K562 (cell line): Measurements from ENCODE around the gene MAU2. TPM values are rescaled to one million over a fixed set of nuclear protein-coding genes. Genes with fewer than 3 reads are reported as not detected.

Experiments
- ATF7 ChIP-seq: fragments of 450-650 bp; IDR thresholded peaks from 2 replicates; pipeline ENCODE4 v1.7.1; 2014; ENCODE audit warnings: mild to moderate bottlenecking, moderate library complexity
- EP400 ChIP-seq: fragments of 450-650 bp; IDR thresholded peaks from 2 replicates; pipeline ENCODE4 v1.6.1; 2017; ENCODE audit warnings: antibody characterized with exemption, mild to moderate bottlenecking, moderate library complexity
- KLF10 ChIP-seq: fragments of 250-450 bp; sonication (Bioruptor Pico); IDR thresholded peaks from 2 replicates; pipeline ENCODE4 v1.6.1; 2021; ENCODE audit warnings: matching md5 sums
- PCBP1 ChIP-seq: fragments of 200-400 bp; formaldehyde crosslinking; IDR thresholded peaks from 2 replicates; pipeline ENCODE4 v1.6.1; 2018; ENCODE audit warnings: mild to moderate bottlenecking, low read depth, low read length; ENCODE audit not compliant: poor library complexity, severe bottlenecking
- RBM14 ChIP-seq: fragments of 200-400 bp; formaldehyde crosslinking; IDR thresholded peaks from 2 replicates; pipeline ENCODE4 v1.6.1; 2018; ENCODE audit warnings: low read depth, mild to moderate bottlenecking, low read length, moderate library complexity, borderline replicate concordance; ENCODE audit not compliant: insufficient read depth
- polyA plus RNA-seq, 8 experiments: library from polyadenylated mRNA; depleted of rRNA in 4 of 8; stranded (reverse) in 5 of 8; unstranded in 3 of 8; fragments of >200 nt; fragmentation: Nextera tagmentation in 2 of 8; fragmentation: Illumina TruSeq in 1 of 8; extraction: Ambion mirVana in 2 of 8; extraction: Trizol in 1 of 8; gene quantifications; 2 replicates each; pipeline versions ENCODE4 v1.2.1 to v1.2.3, GENCODE V29; 2011 to 2014; ENCODE audit warnings: inconsistent platforms in 1 of 8, missing spikeins in 1 of 8
- total RNA-seq, 7 experiments: library from RNA; depleted of rRNA in 6 of 7; stranded (reverse); fragments of >200 nt in 6 of 7; fragmentation: Illumina TruSeq in 2 of 7; extraction: Trizol in 2 of 7; gene quantifications; 2 replicates each; pipeline versions ENCODE4 v1.2.1 to v1.2.3, GENCODE V29; 2011 to 2021; ENCODE audit warnings: low replicate concordance in 1 of 7
- TF ChIP-seq, protein P1 (sequence below), 2 experiments: IDR thresholded peaks in 1 of 2; conservative IDR thresholded peaks in 1 of 2; 2 replicates each; pipeline ENCODE4 v1.6.1; 2016; ENCODE audit warnings: low read depth in 2 of 2, mild to moderate bottlenecking in 1 of 2, missing compliant biosample characterization in 1 of 2, missing genetic modification characterization in 1 of 2, moderate library complexity in 1 of 2
- TF ChIP-seq, protein P2 (sequence below): fragments of 250-450 bp; sonication (Bioruptor Pico); IDR thresholded peaks from 2 replicates; pipeline ENCODE4 v1.8.0; 2021; ENCODE audit warnings: moderate library complexity, mild to moderate bottlenecking, inconsistent platforms
- TF ChIP-seq, protein P3 (sequence below): fragments of 450-650 bp; formaldehyde crosslinking; IDR thresholded peaks from 2 replicates; pipeline ENCODE4 v1.4.0; 2020; ENCODE audit warnings: mild to moderate bottlenecking, moderate library complexity
- TF ChIP-seq, protein P4 (sequence below): fragments of 450-650 bp; formaldehyde crosslinking; IDR thresholded peaks from 2 replicates; pipeline ENCODE4 v1.4.0; 2020; ENCODE audit warnings: mild to moderate bottlenecking
- TF ChIP-seq, protein P5 (sequence below): sonication (generic); formaldehyde crosslinking; IDR thresholded peaks from 2 replicates; pipeline ENCODE4 v1.8.1; 2023; ENCODE audit warnings: missing genetic modification reagents, mild to moderate bottlenecking, borderline replicate concordance

The MAU2 gene
- total and polyA plus RNA-seq, 9 of the 15 experiments (the other 6 are each of a cell fraction or from before 2014, with no cell fraction given) = 1.2 to 48.1 (median 19.4) TPM

DNA sequence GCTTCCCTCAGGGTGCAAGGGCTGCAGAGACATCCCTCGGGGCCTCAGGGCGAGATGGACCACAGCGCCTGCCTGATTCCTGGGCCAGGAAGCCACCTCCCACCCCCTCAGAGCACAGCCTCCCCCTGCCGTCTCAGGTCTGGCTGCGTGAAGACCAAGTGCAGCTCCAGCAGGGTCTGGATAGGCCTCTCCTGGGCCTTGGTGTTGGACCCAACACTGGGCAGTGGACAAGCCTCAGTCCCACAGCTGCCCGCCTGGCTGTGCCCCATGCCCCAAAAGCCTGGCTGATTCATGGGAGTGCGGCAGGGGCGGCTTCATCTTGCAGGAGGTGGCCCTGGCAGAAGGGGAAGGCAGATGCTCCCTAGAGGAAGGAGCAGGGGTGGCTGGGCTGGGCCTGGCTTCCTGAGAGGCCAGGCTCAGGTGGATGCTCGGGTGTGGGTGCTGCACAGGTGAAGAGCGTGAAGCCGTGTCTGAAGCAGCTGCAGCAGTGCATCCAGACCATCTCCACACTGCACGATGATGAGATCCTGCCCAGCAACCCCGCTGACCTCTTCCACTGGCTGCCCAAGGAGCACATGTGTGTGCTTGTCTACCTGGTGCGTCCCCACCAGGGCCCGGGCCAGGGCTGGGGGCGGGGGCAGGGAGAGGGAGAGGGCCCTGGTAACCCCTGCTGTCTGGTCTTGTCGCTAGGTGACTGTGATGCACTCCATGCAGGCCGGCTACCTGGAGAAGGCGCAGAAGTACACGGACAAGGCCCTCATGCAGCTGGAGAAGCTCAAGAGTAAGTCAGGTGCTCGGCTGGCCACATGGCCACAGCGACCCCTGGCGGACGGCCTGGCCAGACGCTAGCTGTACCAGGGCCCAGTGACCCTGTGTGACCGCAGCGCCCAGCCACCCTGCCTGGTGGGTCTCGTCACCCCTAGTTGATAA is 21.7 kb downstream of the MAU2 start (continued):
- TF ChIP-seq, protein P1, sequence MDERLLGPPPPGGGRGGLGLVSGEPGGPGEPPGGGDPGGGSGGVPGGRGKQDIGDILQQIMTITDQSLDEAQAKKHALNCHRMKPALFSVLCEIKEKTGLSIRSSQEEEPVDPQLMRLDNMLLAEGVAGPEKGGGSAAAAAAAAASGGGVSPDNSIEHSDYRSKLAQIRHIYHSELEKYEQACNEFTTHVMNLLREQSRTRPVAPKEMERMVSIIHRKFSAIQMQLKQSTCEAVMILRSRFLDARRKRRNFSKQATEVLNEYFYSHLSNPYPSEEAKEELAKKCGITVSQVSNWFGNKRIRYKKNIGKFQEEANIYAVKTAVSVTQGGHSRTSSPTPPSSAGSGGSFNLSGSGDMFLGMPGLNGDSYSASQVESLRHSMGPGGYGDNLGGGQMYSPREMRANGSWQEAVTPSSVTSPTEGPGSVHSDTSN (CRISPR knock-in tag; IDR thresholded peaks at IDR 0.05; ENCODE audit: low read depth) = no peak
- TF ChIP-seq, protein P1 (tag; conservative IDR thresholded peaks at IDR 0.05; ENCODE audit: low read depth) = no peak
- TF ChIP-seq, protein P2, sequence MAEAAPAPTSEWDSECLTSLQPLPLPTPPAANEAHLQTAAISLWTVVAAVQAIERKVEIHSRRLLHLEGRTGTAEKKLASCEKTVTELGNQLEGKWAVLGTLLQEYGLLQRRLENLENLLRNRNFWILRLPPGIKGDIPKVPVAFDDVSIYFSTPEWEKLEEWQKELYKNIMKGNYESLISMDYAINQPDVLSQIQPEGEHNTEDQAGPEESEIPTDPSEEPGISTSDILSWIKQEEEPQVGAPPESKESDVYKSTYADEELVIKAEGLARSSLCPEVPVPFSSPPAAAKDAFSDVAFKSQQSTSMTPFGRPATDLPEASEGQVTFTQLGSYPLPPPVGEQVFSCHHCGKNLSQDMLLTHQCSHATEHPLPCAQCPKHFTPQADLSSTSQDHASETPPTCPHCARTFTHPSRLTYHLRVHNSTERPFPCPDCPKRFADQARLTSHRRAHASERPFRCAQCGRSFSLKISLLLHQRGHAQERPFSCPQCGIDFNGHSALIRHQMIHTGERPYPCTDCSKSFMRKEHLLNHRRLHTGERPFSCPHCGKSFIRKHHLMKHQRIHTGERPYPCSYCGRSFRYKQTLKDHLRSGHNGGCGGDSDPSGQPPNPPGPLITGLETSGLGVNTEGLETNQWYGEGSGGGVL (CRISPR knock-in tag) = no peak
- no peak for TF ChIP-seq KLF10 (CRISPR knock-in tag)
- no peak for TF ChIP-seq ATF7
- no peak for TF ChIP-seq RBM14
- no peak for TF ChIP-seq PCBP1
- TF ChIP-seq, protein P3, sequence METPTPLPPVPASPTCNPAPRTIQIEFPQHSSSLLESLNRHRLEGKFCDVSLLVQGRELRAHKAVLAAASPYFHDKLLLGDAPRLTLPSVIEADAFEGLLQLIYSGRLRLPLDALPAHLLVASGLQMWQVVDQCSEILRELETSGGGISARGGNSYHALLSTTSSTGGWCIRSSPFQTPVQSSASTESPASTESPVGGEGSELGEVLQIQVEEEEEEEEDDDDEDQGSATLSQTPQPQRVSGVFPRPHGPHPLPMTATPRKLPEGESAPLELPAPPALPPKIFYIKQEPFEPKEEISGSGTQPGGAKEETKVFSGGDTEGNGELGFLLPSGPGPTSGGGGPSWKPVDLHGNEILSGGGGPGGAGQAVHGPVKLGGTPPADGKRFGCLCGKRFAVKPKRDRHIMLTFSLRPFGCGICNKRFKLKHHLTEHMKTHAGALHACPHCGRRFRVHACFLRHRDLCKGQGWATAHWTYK = no peak
- no peak for TF ChIP-seq EP400
- TF ChIP-seq, protein P4, sequence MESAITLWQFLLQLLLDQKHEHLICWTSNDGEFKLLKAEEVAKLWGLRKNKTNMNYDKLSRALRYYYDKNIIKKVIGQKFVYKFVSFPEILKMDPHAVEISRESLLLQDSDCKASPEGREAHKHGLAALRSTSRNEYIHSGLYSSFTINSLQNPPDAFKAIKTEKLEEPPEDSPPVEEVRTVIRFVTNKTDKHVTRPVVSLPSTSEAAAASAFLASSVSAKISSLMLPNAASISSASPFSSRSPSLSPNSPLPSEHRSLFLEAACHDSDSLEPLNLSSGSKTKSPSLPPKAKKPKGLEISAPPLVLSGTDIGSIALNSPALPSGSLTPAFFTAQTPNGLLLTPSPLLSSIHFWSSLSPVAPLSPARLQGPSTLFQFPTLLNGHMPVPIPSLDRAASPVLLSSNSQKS (CRISPR knock-in tag) = no peak
- TF ChIP-seq, protein P5, sequence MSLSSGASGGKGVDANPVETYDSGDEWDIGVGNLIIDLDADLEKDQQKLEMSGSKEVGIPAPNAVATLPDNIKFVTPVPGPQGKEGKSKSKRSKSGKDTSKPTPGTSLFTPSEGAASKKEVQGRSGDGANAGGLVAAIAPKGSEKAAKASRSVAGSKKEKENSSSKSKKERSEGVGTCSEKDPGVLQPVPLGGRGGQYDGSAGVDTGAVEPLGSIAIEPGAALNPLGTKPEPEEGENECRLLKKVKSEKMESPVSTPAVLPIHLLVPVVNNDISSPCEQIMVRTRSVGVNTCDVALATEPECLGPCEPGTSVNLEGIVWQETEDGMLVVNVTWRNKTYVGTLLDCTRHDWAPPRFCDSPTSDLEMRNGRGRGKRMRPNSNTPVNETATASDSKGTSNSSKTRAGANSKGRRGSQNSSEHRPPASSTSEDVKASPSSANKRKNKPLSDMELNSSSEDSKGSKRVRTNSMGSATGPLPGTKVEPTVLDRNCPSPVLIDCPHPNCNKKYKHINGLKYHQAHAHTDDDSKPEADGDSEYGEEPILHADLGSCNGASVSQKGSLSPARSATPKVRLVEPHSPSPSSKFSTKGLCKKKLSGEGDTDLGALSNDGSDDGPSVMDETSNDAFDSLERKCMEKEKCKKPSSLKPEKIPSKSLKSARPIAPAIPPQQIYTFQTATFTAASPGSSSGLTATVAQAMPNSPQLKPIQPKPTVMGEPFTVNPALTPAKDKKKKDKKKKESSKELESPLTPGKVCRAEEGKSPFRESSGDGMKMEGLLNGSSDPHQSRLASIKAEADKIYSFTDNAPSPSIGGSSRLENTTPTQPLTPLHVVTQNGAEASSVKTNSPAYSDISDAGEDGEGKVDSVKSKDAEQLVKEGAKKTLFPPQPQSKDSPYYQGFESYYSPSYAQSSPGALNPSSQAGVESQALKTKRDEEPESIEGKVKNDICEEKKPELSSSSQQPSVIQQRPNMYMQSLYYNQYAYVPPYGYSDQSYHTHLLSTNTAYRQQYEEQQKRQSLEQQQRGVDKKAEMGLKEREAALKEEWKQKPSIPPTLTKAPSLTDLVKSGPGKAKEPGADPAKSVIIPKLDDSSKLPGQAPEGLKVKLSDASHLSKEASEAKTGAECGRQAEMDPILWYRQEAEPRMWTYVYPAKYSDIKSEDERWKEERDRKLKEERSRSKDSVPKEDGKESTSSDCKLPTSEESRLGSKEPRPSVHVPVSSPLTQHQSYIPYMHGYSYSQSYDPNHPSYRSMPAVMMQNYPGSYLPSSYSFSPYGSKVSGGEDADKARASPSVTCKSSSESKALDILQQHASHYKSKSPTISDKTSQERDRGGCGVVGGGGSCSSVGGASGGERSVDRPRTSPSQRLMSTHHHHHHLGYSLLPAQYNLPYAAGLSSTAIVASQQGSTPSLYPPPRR (CRISPR knock-in tag) = peak; percentile 64; the same call in 1 of the 2 replicates
